GM12864 (cell line): ENCODE results near the gene HTT.

ENCODE experiments used
- DNase-seq: peaks from one replicate; pipeline ENCODE4 v3.0.0-alpha.2; 2011; ENCODE audit warnings: low read depth
- H3K4me3 ChIP-seq: 2 replicates; pipeline ENCODE4 v1.5.1; 2011; ENCODE audit warnings: mild to moderate bottlenecking, low read depth, low read length, control low read depth
- CTCF ChIP-seq: IDR thresholded peaks from 2 replicates; pipeline ENCODE4 v1.5.1; 2011; ENCODE audit warnings: low read depth, mild to moderate bottlenecking, moderate library complexity, low read length, control low read depth, inconsistent platforms; ENCODE audit errors: missing control alignments

Gene HTT

DNA sequence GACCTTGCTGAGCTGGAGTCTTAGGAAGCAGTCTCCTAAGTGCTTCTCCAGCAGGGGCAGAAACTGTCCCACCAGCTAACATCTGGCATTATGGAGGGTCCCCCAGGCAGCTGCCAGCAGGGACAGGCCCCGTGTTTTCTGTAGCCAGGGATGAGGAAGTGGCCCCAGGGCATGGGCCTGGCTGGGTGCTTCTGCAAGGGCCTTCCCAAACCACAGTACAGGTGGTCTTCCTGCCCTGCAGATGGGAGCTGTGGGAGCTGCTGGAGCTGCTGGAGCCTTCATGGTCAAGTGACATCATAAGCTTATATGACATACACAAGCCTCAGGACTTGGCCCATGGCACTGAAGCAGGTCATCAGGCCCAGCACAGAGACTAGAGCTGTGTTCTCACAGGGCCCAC is 169.5 kb downstream of the HTT start:
- DNase-seq = no peak
- TF ChIP-seq CTCF = no peak
- H3K4me3 ChIP-seq = no peak overlapping the region

DNA sequence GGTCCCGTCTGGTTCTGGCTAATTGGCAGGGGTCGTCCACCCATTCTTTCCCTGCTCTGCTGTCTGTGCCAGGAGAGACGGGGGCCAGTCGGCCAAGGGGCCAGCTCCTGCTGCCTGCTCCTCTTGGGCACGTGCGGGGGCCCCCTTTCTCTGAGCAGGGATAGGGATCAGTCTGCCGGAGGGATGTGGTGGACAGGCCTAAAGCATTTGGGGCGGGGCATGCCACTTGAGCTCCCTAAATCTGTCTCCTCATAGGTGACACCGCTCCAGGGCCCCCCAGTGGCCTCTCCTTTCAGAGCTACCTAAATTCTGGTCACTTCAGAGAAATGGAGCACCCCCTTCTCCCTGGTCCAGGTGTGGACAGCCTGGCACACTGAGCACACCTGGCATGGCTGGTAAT is 170.3 kb downstream of the HTT start:
- H3K4me3 ChIP-seq = no peak overlapping the region
- no peak for TF ChIP-seq CTCF
- DNase-seq = no peak

DNA sequence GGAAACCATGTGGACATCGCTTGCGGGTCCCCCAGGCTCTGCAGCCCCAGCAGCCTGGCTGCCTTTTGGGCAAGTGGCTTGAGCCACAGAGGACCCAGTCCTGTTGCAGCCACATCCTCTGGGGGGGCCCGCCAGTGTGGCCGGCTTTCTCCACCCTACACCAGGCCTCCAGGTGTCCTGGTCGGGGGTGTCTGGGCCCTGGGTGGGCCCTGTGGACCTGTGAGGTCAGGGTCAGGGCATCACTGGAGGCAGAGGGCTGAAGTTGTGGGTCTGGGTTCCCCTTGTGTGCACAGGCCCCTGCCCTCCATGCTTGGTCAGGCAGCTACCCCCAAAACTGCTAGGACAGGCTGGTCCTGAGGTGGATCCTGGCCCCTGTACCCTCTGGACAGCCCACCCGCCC is 171.2 kb downstream of the HTT start:
- no peak for DNase-seq
- H3K4me3 ChIP-seq = no peak overlapping the region
- no peak for TF ChIP-seq CTCF

- TF ChIP-seq CTCF = no peak
- no peak overlapping the region for H3K4me3 ChIP-seq
- no peak for DNase-seq
Measured at GRCh38 chr4:3246458-3247398, 172.2 kb downstream of the HTT start.

GRCh38 chr4:3247399-3248177 is 173.1 kb downstream of the HTT start:
- TF ChIP-seq CTCF = no peak
- DNase-seq = no peak
- H3K4me3 ChIP-seq = no peak overlapping the region

DNA sequence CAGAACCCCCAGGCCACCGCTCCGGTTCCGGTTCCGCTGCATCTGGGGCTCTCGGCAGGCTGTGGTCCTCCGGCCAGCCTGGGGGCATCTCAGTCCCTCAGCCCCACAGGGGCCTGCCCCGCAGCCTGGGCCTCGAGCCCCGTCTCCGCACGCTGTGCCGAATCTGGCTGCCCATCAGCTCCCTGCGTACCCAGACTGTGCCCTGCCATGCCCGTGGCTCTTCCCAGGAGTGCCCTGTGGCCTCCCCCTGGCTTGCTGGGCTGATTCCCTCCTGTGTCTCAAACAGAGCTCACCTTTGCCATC is 173.6 kb downstream of the HTT start:
- no peak for TF ChIP-seq CTCF
- DNase-seq = no peak
- no peak overlapping the region for H3K4me3 ChIP-seq
